ENCODE results near the gene SLCO4A1. TPM values are rescaled to one million over a fixed set of nuclear protein-coding genes. Genes with fewer than 3 reads are reported as not detected.

Gene SLCO4A1
- total RNA-seq, 2 donors from 2014 or later, result 2.9 to 5.0 TPM

GRCh38 chr20:62631336-62632308, 10.7 kb upstream of the SLCO4A1 start:
- H3K4me3 ChIP-seq (ENCODE audit: low read length), result no peak overlapping the region
- no peak overlapping the region for H3K27ac Mint-ChIP-seq
- WGBS, 2 experiments (ENCODE audit: insufficient coverage in 1 of 2, insufficient read length in 1 of 2), result 89 to 93% methylated on average over 8 to 24 of the region's 24 CpGs

DNA sequence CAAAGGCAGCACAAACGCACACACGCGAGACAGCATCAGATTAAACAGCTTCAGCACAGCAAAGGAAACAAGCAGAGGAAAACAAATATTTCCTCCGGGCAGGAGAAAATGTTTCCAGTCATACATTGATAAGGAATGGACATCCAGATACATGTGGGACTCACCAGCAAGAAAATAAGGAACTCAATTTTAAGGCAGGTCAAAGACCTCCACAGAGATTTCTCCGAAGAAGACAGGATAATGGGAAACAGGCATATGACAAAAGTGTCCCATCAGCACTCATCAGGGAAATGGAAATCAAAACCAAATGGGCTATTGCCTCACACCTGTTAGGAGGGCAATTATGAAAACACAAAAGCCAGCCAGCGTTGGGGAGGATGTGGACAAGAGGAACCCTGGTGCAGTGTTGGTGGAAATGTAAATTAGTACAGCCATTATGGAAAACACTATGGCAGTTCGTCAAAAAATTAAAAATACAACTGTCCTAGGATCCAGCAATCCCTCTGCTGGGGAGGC, 9.7 kb upstream of the SLCO4A1 start:
- 92 to 93% methylated on average over 7 of the region's 7 CpGs for WGBS, 2 experiments (ENCODE audit: insufficient coverage in 1 of 2, insufficient read length in 1 of 2)
- Histone ChIP-seq H3K27me3 (ENCODE audit: control insufficient read depth, insufficient read depth, low read length, poor library complexity, severe bottlenecking) (no peaks in the 10 kb centered on the region), H3K27ac (ENCODE audit: low read depth, low read length) (no peak overlapping the region), H3K9ac (ENCODE audit: extremely low read depth, low read length, poor library complexity, severe bottlenecking) (no peak overlapping the region), H3K36me3 (ENCODE audit: control insufficient read depth, insufficient read depth, low read length) (no peaks in the 10 kb centered on the region), H3K9me3 (ENCODE audit: control insufficient read depth, low read length) (no peaks in the 10 kb centered on the region), H3K4me3 (ENCODE audit: low read length) (no peak overlapping the region), H3K4me1 (ENCODE audit: control insufficient read depth, insufficient read depth, low read length) (peaks cover 4% of the 10 kb centered on the region)
- no peak for DNase-seq
- no peaks in the 10 kb centered on the region for H3K36me3 Mint-ChIP-seq (ENCODE audit: low read depth)
- H3K4me3 Mint-ChIP-seq, result no peak overlapping the region
- no peaks in the 10 kb centered on the region for H3K9me3 Mint-ChIP-seq
- peaks cover 3% of the 10 kb centered on the region for H3K27me3 Mint-ChIP-seq (ENCODE audit: insufficient read depth)
- TF ChIP-seq, protein P1, sequence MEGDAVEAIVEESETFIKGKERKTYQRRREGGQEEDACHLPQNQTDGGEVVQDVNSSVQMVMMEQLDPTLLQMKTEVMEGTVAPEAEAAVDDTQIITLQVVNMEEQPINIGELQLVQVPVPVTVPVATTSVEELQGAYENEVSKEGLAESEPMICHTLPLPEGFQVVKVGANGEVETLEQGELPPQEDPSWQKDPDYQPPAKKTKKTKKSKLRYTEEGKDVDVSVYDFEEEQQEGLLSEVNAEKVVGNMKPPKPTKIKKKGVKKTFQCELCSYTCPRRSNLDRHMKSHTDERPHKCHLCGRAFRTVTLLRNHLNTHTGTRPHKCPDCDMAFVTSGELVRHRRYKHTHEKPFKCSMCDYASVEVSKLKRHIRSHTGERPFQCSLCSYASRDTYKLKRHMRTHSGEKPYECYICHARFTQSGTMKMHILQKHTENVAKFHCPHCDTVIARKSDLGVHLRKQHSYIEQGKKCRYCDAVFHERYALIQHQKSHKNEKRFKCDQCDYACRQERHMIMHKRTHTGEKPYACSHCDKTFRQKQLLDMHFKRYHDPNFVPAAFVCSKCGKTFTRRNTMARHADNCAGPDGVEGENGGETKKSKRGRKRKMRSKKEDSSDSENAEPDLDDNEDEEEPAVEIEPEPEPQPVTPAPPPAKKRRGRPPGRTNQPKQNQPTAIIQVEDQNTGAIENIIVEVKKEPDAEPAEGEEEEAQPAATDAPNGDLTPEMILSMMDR (conservative IDR thresholded peaks at IDR 0.05), result no peak
- H3K27ac Mint-ChIP-seq, result no peak overlapping the region
- H3K4me1 Mint-ChIP-seq, result peaks cover 9% of the 10 kb centered on the region

More at GRCh38 chr20:62631336-62632308, 10.7 kb upstream of the SLCO4A1 start:
- TF ChIP-seq, protein P1 (conservative IDR thresholded peaks at IDR 0.05), result no peak
- H3K4me1 Mint-ChIP-seq, result peaks cover 9% of the 10 kb centered on the region
- H3K36me3 Mint-ChIP-seq (ENCODE audit: low read depth), result no peaks in the 10 kb centered on the region
- H3K9me3 ChIP-seq (ENCODE audit: control insufficient read depth, low read length), result no peaks in the 10 kb centered on the region
- no peaks in the 10 kb centered on the region for H3K27me3 ChIP-seq (ENCODE audit: control insufficient read depth, insufficient read depth, low read length, poor library complexity, severe bottlenecking)
- no peak overlapping the region for H3K4me3 Mint-ChIP-seq
- DNase-seq, result no peak
- no peak overlapping the region for H3K9ac ChIP-seq (ENCODE audit: extremely low read depth, low read length, poor library complexity, severe bottlenecking)
- peaks cover 4% of the 10 kb centered on the region for H3K4me1 ChIP-seq (ENCODE audit: control insufficient read depth, insufficient read depth, low read length)
- H3K36me3 ChIP-seq (ENCODE audit: control insufficient read depth, insufficient read depth, low read length), result no peaks in the 10 kb centered on the region
- H3K9me3 Mint-ChIP-seq, result no peaks in the 10 kb centered on the region
- peaks cover 2% of the 10 kb centered on the region for H3K27me3 Mint-ChIP-seq (ENCODE audit: insufficient read depth)
- no peak overlapping the region for H3K27ac ChIP-seq (ENCODE audit: low read depth, low read length)

GRCh38 chr20:62633598-62634329, 8.5 kb upstream of the SLCO4A1 start:
- no peak overlapping the region for H3K4me3 ChIP-seq (ENCODE audit: low read length)
- Mint-ChIP-seq H3K9me3 (no peaks in the 10 kb centered on the region), H3K27me3 (ENCODE audit: insufficient read depth) (peaks cover 13% of the 10 kb centered on the region), H3K4me1 (peaks cover 5% of the 10 kb centered on the region), H3K36me3 (ENCODE audit: low read depth) (no peaks in the 10 kb centered on the region), H3K4me3 (no peak overlapping the region), H3K27ac (no peak overlapping the region)
- no peaks in the 10 kb centered on the region for H3K36me3 ChIP-seq (ENCODE audit: control insufficient read depth, insufficient read depth, low read length)
- no peaks in the 10 kb centered on the region for H3K4me1 ChIP-seq (ENCODE audit: control insufficient read depth, insufficient read depth, low read length)
- WGBS, 2 experiments (ENCODE audit: insufficient coverage in 1 of 2, insufficient read length in 1 of 2), result 90% methylated on average over 20 to 27 of the region's 27 CpGs
- no peak overlapping the region for H3K9ac ChIP-seq (ENCODE audit: extremely low read depth, low read length, poor library complexity, severe bottlenecking)
- H3K27ac ChIP-seq (ENCODE audit: low read depth, low read length), result no peak overlapping the region
- H3K27me3 ChIP-seq (ENCODE audit: control insufficient read depth, insufficient read depth, low read length, poor library complexity, severe bottlenecking), result no peaks in the 10 kb centered on the region
- H3K9me3 ChIP-seq (ENCODE audit: control insufficient read depth, low read length), result no peaks in the 10 kb centered on the region
- DNase-seq, result no peak
- TF ChIP-seq, protein P1 (conservative IDR thresholded peaks at IDR 0.05), result no peak
